HepG2 (cell line): ENCODE results near the gene SLC35B1. TPM values are rescaled to one million over a fixed set of nuclear protein-coding genes. Genes with fewer than 3 reads are reported as not detected.

ENCODE experiments used
- CHD2 ChIP-seq: IDR thresholded peaks from 2 replicates; pipeline ENCODE4 v1.6.1; 2011; ENCODE audit warnings: low read depth, low read length, improper control_type of control experiment
- GRHL1 ChIP-seq: sonication (generic); formaldehyde crosslinking; conservative IDR thresholded peaks from 2 replicates; pipeline ENCODE4 v1.8.0; 2022; ENCODE audit warnings: missing genetic modification reagents
- HDAC2 ChIP-seq: sonication (generic); formaldehyde crosslinking; IDR thresholded peaks from 2 replicates; pipeline ENCODE4 v1.4.0; 2020; ENCODE audit warnings: missing genetic modification reagents
- JARID2 ChIP-seq: sonication (generic); formaldehyde crosslinking; IDR thresholded peaks from 2 replicates; pipeline ENCODE4 v1.8.1; 2023; ENCODE audit warnings: missing genetic modification reagents, inconsistent platforms; ENCODE audit not compliant: insufficient replicate concordance
- KLF6 ChIP-seq: IDR thresholded peaks from 2 replicates; pipeline ENCODE4 v1.8.0; 2016; ENCODE audit warnings: missing biosample characterization, missing genetic modification reagents
- MEIS2 ChIP-seq: sonication (generic); formaldehyde crosslinking; IDR thresholded peaks from 2 replicates; pipeline ENCODE4 v1.9.0; 2021; ENCODE audit warnings: mild to moderate bottlenecking, missing genetic modification reagents
- POLR2AphosphoS2 ChIP-seq: IDR thresholded peaks from 2 replicates; pipeline ENCODE4 v1.6.1; 2011; ENCODE audit warnings: low read depth, low read length, improper control_type of control experiment
- SALL1 ChIP-seq: sonication (generic); formaldehyde crosslinking; IDR thresholded peaks from 2 replicates; pipeline ENCODE4 v1.8.0; 2022; ENCODE audit warnings: mild to moderate bottlenecking, missing genetic modification reagents
- SIX4 ChIP-seq: sonication (generic); formaldehyde crosslinking; IDR thresholded peaks from 2 replicates; pipeline ENCODE4 v1.4.0; 2020; ENCODE audit warnings: missing genetic modification reagents
- SP5 ChIP-seq: IDR thresholded peaks from 2 replicates; pipeline ENCODE4 v1.6.1; 2016; ENCODE audit warnings: low read depth, borderline replicate concordance
- SSRP1 ChIP-seq: IDR thresholded peaks from 2 replicates; pipeline ENCODE4 v1.6.1; 2016; ENCODE audit warnings: control low read depth
- TP53 ChIP-seq: sonication (generic); formaldehyde crosslinking; conservative IDR thresholded peaks from 2 replicates; pipeline ENCODE4 v1.4.0; 2020; ENCODE audit warnings: missing genetic modification reagents
- ZFP62 ChIP-seq: sonication (generic); formaldehyde crosslinking; IDR thresholded peaks from 2 replicates; pipeline ENCODE4 v1.4.0; 2020; ENCODE audit warnings: missing genetic modification reagents
- ZNF382 ChIP-seq: sonication (generic); formaldehyde crosslinking; IDR thresholded peaks from 2 replicates; pipeline ENCODE4 v1.5.0; 2020; ENCODE audit warnings: missing genetic modification reagents, mild to moderate bottlenecking, borderline replicate concordance
- ZNF713 ChIP-seq: sonication (generic); formaldehyde crosslinking; IDR thresholded peaks from 2 replicates; pipeline ENCODE4 v1.4.0; 2020; ENCODE audit warnings: mild to moderate bottlenecking, missing genetic modification reagents
- polyA plus RNA-seq, 8 experiments: library from polyadenylated mRNA; depleted of rRNA in 3 of 8; stranded (reverse) in 7 of 8; unstranded in 1 of 8; fragments of >200 nt; fragmentation: Illumina TruSeq in 4 of 8; extraction: Trizol in 4 of 8; gene quantifications; 2 replicates each; pipeline versions ENCODE4 v1.2.1 to v1.2.3, GENCODE V29; 2011 to 2016; ENCODE audit warnings: low read depth in 4 of 8, missing spikeins in 1 of 8, mixed read lengths in 1 of 8; ENCODE audit not compliant: insufficient read depth in 1 of 8
- total RNA-seq, 5 experiments: library from RNA; depleted of rRNA; stranded (reverse); fragments of >200 nt; fragmentation: Illumina TruSeq; extraction: Trizol; gene quantifications; 2 replicates each; pipeline ENCODE4 v1.2.3, GENCODE V29; 2016; ENCODE audit warnings: low read depth in 1 of 5
- TF ChIP-seq, protein P1 (sequence below): sonication (generic); formaldehyde crosslinking; IDR thresholded peaks from 2 replicates; pipeline ENCODE4 v1.4.0; 2020; ENCODE audit warnings: missing genetic modification reagents, borderline replicate concordance
- TF ChIP-seq, protein P2 (sequence below): sonication (generic); formaldehyde crosslinking; IDR thresholded peaks from 2 replicates; pipeline ENCODE4 v1.4.0; 2020; ENCODE audit warnings: missing genetic modification reagents, borderline replicate concordance
- TF ChIP-seq, protein P3 (sequence below): sonication (generic); formaldehyde crosslinking; IDR thresholded peaks from 2 replicates; pipeline ENCODE4 v1.4.0; 2020; ENCODE audit warnings: missing genetic modification reagents
- TF ChIP-seq, protein P4 (sequence below): sonication (generic); formaldehyde crosslinking; IDR thresholded peaks from 2 replicates; pipeline ENCODE4 v1.4.0; 2020; ENCODE audit warnings: missing genetic modification reagents

Gene SLC35B1
- total and polyA plus RNA-seq, 2 of the 13 experiments (the other 11 are each of a cell fraction or from before 2014, with no cell fraction given), result 99.6 to 113 TPM

DNA sequence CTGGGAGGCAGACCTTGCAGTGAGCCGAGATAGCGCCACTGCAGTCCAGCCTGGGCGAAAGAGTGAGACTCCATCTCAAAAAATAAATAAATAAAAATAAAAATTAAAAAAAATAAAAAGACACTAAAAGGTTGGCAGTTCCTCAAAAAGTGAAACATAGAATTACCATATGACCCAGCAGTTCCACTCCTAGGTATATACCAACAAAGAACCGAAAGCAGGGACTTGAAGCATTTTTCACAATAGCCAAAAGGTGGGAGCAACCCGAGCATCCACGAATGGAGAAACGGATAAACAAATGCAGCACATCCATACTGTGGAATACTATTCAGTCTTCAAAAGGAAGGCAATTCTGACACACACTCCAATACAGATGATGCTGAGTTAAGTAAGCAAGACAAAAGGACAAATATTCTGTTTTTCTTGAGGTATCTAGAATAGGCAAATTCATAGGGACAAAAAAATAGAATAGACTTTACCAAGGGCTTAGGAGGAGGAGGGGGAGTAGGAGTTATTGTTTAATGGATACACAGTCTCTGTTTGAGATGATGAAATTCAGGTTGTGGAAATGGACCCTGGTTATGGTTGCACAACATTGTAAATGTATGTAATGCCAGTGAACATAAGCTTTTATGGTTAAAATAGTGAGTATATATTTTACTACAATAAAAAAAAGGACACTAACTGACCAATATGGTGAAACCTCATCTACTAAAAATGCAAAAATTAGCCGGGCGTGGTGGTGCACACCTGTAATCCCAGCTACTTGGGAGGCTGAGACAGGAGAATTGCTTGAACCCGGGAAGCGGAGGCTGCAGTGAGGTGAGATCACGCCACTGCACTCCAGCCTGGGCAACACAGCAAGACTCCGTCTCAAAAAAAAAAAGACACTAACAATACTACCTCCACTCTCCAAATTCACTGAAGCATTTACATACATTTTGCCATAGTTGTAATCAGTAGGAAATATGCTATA is 27.0 kb upstream of the SLC35B1 start (continued):
- TF ChIP-seq, protein P1, sequence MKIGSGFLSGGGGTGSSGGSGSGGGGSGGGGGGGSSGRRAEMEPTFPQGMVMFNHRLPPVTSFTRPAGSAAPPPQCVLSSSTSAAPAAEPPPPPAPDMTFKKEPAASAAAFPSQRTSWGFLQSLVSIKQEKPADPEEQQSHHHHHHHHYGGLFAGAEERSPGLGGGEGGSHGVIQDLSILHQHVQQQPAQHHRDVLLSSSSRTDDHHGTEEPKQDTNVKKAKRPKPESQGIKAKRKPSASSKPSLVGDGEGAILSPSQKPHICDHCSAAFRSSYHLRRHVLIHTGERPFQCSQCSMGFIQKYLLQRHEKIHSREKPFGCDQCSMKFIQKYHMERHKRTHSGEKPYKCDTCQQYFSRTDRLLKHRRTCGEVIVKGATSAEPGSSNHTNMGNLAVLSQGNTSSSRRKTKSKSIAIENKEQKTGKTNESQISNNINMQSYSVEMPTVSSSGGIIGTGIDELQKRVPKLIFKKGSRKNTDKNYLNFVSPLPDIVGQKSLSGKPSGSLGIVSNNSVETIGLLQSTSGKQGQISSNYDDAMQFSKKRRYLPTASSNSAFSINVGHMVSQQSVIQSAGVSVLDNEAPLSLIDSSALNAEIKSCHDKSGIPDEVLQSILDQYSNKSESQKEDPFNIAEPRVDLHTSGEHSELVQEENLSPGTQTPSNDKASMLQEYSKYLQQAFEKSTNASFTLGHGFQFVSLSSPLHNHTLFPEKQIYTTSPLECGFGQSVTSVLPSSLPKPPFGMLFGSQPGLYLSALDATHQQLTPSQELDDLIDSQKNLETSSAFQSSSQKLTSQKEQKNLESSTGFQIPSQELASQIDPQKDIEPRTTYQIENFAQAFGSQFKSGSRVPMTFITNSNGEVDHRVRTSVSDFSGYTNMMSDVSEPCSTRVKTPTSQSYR (CRISPR knock-in tag), result no peak
- TF ChIP-seq TP53 (CRISPR knock-in tag), result no peak
- TF ChIP-seq KLF6 (CRISPR knock-in tag), result no peak
- no peak for TF ChIP-seq MEIS2 (CRISPR knock-in tag)
- TF ChIP-seq SIX4, result no peak
- peak; percentile 44; the same call in 1 of the 2 replicates for TF ChIP-seq SSRP1 (CRISPR knock-in tag)
- no peak for TF ChIP-seq ZNF713 (CRISPR knock-in tag)
- TF ChIP-seq, protein P2, sequence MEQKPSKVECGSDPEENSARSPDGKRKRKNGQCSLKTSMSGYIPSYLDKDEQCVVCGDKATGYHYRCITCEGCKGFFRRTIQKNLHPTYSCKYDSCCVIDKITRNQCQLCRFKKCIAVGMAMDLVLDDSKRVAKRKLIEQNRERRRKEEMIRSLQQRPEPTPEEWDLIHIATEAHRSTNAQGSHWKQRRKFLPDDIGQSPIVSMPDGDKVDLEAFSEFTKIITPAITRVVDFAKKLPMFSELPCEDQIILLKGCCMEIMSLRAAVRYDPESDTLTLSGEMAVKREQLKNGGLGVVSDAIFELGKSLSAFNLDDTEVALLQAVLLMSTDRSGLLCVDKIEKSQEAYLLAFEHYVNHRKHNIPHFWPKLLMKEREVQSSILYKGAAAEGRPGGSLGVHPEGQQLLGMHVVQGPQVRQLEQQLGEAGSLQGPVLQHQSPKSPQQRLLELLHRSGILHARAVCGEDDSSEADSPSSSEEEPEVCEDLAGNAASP, result no peak
- no peak for TF ChIP-seq HDAC2 (CRISPR knock-in tag)
- no peak for TF ChIP-seq GRHL1
- TF ChIP-seq SP5 (CRISPR knock-in tag), result no peak
- TF ChIP-seq ZFP62 (CRISPR knock-in tag), result no peak
- TF ChIP-seq, protein P3, sequence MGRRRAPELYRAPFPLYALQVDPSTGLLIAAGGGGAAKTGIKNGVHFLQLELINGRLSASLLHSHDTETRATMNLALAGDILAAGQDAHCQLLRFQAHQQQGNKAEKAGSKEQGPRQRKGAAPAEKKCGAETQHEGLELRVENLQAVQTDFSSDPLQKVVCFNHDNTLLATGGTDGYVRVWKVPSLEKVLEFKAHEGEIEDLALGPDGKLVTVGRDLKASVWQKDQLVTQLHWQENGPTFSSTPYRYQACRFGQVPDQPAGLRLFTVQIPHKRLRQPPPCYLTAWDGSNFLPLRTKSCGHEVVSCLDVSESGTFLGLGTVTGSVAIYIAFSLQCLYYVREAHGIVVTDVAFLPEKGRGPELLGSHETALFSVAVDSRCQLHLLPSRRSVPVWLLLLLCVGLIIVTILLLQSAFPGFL (CRISPR knock-in tag), result no peak
- no peak for TF ChIP-seq SALL1
- no peak for TF ChIP-seq POLR2AphosphoS2
- TF ChIP-seq CHD2, result no peak
- TF ChIP-seq ZNF382 (CRISPR knock-in tag), result no peak
- TF ChIP-seq, protein P4, sequence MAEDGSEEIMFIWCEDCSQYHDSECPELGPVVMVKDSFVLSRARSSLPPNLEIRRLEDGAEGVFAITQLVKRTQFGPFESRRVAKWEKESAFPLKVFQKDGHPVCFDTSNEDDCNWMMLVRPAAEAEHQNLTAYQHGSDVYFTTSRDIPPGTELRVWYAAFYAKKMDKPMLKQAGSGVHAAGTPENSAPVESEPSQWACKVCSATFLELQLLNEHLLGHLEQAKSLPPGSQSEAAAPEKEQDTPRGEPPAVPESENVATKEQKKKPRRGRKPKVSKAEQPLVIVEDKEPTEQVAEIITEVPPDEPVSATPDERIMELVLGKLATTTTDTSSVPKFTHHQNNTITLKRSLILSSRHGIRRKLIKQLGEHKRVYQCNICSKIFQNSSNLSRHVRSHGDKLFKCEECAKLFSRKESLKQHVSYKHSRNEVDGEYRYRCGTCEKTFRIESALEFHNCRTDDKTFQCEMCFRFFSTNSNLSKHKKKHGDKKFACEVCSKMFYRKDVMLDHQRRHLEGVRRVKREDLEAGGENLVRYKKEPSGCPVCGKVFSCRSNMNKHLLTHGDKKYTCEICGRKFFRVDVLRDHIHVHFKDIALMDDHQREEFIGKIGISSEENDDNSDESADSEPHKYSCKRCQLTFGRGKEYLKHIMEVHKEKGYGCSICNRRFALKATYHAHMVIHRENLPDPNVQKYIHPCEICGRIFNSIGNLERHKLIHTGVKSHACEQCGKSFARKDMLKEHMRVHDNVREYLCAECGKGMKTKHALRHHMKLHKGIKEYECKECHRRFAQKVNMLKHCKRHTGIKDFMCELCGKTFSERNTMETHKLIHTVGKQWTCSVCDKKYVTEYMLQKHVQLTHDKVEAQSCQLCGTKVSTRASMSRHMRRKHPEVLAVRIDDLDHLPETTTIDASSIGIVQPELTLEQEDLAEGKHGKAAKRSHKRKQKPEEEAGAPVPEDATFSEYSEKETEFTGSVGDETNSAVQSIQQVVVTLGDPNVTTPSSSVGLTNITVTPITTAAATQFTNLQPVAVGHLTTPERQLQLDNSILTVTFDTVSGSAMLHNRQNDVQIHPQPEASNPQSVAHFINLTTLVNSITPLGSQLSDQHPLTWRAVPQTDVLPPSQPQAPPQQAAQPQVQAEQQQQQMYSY (CRISPR knock-in tag), result no peak
- no peak for TF ChIP-seq JARID2
